Ovary (tissue), 9 donors: ENCODE results near the gene ANO6. TPM values are rescaled to one million over a fixed set of nuclear protein-coding genes. Genes with fewer than 3 reads are reported as not detected.

Source experiments
- DNase-seq, 5 donors: peaks; one replicate each; pipeline ENCODE4 v3.0.0-alpha.2; 2019 to 2020
- H3K27ac ChIP-seq, 2 donors: fragments of 200-600 bp; one replicate each; pipeline versions ENCODE4 v1.5.1 to v1.8.0; 2019 to 2022
- H3K27me3 ChIP-seq: fragments of 200-600 bp; one replicate; pipeline ENCODE4 v1.8.0; 2022
- H3K36me3 ChIP-seq: fragments of 200-600 bp; sonication (generic); one replicate; pipeline ENCODE4 v1.5.1; 2019
- H3K4me1 ChIP-seq: one replicate; pipeline ENCODE4 v1.8.1; 2013; ENCODE audit warnings: mild to moderate bottlenecking, moderate library complexity; ENCODE audit not compliant: insufficient read depth
- H3K4me3 ChIP-seq: fragments of 200-600 bp; sonication (generic); one replicate; pipeline ENCODE4 v1.5.1; 2017
- H3K9me3 ChIP-seq, 2 donors: fragments of 200-600 bp in 1 of 2; sonication (generic) in 1 of 2; one replicate each; pipeline versions ENCODE4 v1.5.1 to v1.8.1; 2013 to 2019; ENCODE audit warnings: mild to moderate bottlenecking in 1 of 2, moderate library complexity in 1 of 2
- EP300 ChIP-seq: sonication (generic); formaldehyde crosslinking; IDR thresholded peaks from one replicate; pipeline ENCODE4 v1.6.1; 2017; ENCODE audit warnings: antibody characterized with exemption
- POLR2A ChIP-seq: fragments of 450-650 bp; IDR thresholded peaks from one replicate; pipeline ENCODE4 v1.6.1; 2017; ENCODE audit warnings: antibody characterized with exemption, mild to moderate bottlenecking, moderate library complexity
- WGBS, 3 donors: extraction: QIAGEN DNeasy Blood & Tissue Kit in 1 of 3; methylation state at CpG; one replicate each; pipeline versions ENCODE4 v1.1.5 to v1.1.7; 2013 to 2017; 5-methylcytosine and 5-hydroxymethylcytosine counted together
- intact Hi-C, 4 donors: fragments of 100-400 bp; cut with DNase I; formaldehyde crosslinking; loops; one replicate each; pipeline versions ENCODE4 v1.11.0 to v1.15.1; 2022 to 2023
- polyA plus RNA-seq, 2 donors: library from polyadenylated mRNA; stranded (reverse); fragments of 200-250 nt in 1 of 2; fragments of 350-450 nt in 1 of 2; fragmentation: Illumina TruSeq in 1 of 2; extraction: RNeasy Lipid Tissue Mini Kit (QIAGEN cat#74804) in 1 of 2; gene quantifications; one replicate each; pipeline ENCODE4 v1.2.3, GENCODE V29; 2013 to 2014
- total RNA-seq, 7 donors: library from RNA; depleted of rRNA in 2 of 7; stranded (reverse); fragments of >200 nt in 2 of 7; fragmentation: NEBNext Ultra II Directional in 3 of 7; extraction: Animal tissue kit (Norgen Biotek cat#: 25700) in 3 of 7; gene quantifications; one replicate each; pipeline versions ENCODE4 v1.1.0 to v1.2.4, GENCODE V29; 2016 to 2023
- TF ChIP-seq, protein P1 (sequence below), 3 donors: fragments of 450-650 bp in 2 of 3; fragments of 200-600 bp in 1 of 3; IDR thresholded peaks; one replicate each; pipeline versions ENCODE4 v1.5.1 to v1.8.0; 2016 to 2022; ENCODE audit warnings: antibody characterized with exemption in 3 of 3, mild to moderate bottlenecking in 1 of 3
- donor health status: DM: no; HTN: no; CAD: no; lungs with moderate emphysema.
- donor health status: DM: no; HTN: no; CAD: no.
- donor health status: Bipolar disorder and iron deficiency.
- donor health status: DM: yes; HTN: yes; CAD: no.
- donor health status: DM: no; HTN: no; CAD: no.
- donor health status: DM: yes; HTN: yes; CAD: no.

Gene ANO6
- total and polyA plus RNA-seq, 9 donors = 38.8 to 88.5 (median 63.2) TPM

GRCh38 chr12:45348311-45348710, 132.4 kb downstream of the ANO6 start:
- WGBS, 3 donors = 41 to 62% (median 49%) methylated on average over 2 of the region's 2 CpGs
- intact Hi-C loops = no loop called here
- DNase-seq = no peak
- Histone ChIP-seq H3K9me3 (no peaks in the 10 kb centered on the region), H3K27ac (peak overlapping the region in 1 of 2 donors; percentile 35), H3K36me3 (no peaks in the 10 kb centered on the region), H3K4me3 (no peak overlapping the region), H3K27me3 (no peaks in the 10 kb centered on the region), H3K4me1 (peaks cover 14% of the 10 kb centered on the region)
- no peak for TF ChIP-seq EP300
- no peak for TF ChIP-seq POLR2A
- TF ChIP-seq, protein P1, sequence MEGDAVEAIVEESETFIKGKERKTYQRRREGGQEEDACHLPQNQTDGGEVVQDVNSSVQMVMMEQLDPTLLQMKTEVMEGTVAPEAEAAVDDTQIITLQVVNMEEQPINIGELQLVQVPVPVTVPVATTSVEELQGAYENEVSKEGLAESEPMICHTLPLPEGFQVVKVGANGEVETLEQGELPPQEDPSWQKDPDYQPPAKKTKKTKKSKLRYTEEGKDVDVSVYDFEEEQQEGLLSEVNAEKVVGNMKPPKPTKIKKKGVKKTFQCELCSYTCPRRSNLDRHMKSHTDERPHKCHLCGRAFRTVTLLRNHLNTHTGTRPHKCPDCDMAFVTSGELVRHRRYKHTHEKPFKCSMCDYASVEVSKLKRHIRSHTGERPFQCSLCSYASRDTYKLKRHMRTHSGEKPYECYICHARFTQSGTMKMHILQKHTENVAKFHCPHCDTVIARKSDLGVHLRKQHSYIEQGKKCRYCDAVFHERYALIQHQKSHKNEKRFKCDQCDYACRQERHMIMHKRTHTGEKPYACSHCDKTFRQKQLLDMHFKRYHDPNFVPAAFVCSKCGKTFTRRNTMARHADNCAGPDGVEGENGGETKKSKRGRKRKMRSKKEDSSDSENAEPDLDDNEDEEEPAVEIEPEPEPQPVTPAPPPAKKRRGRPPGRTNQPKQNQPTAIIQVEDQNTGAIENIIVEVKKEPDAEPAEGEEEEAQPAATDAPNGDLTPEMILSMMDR (IDR thresholded peaks at IDR 0.05) = no peak

GRCh38 chr12:45348986-45349385, 133.1 kb downstream of the ANO6 start:
- no peaks in the 10 kb centered on the region for H3K9me3 ChIP-seq
- peaks cover 15% of the 10 kb centered on the region for H3K4me1 ChIP-seq
- no peak for TF ChIP-seq EP300
- TF ChIP-seq, protein P1 (IDR thresholded peaks at IDR 0.05) = no peak
- no peak for TF ChIP-seq POLR2A
- 41 to 56% (median 49%) methylated on average over 1 of the region's 1 CpG for WGBS, 3 donors
- no peak overlapping the region for H3K4me3 ChIP-seq
- intact Hi-C loops = no loop called here
- no peaks in the 10 kb centered on the region for H3K27me3 ChIP-seq
- H3K27ac ChIP-seq = peak overlapping the region in 1 of 2 donors; percentile 44
- no peak for DNase-seq
- H3K36me3 ChIP-seq = no peaks in the 10 kb centered on the region

DNA sequence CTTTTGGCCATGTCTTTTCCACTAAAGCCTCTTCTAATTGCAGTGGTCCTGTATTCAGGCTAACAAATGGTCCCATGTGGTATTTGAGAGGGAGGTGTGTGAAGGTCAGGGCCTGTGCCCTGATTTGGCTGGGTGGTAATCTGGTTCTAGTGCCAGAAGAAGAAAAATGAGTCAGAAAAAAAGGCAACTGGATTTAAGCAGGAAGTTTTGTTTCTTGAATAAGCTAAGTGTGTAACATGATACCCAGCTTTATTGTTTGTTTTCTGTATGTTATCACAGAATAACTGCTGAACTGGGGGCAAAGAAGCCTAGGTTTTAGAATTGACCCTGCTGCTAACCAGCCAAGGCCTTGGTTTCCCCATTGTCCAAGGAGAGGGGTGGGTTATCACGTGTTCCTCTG, 134.0 kb downstream of the ANO6 start:
- TF ChIP-seq POLR2A (no peak), EP300 (no peak)
- TF ChIP-seq, protein P1 (IDR thresholded peaks at IDR 0.05) = no peak
- 31 to 72% (median 65%) methylated on average over 1 of the region's 1 CpG for WGBS, 3 donors
- no peaks in the 10 kb centered on the region for H3K9me3 ChIP-seq
- no peak overlapping the region for H3K4me3 ChIP-seq
- intact Hi-C loops = loop anchor here in 3 of 4 donors (10.0 kb wide), 2 partner anchors 45 to 375 kb away; partner anchors contain the start of gene ARID2 (in 1 of the 3)
- peak overlapping the region in 1 of 2 donors; percentile 44 for H3K27ac ChIP-seq
- H3K27me3 ChIP-seq = no peaks in the 10 kb centered on the region
- H3K36me3 ChIP-seq = no peaks in the 10 kb centered on the region
- H3K4me1 ChIP-seq = peaks cover 18% of the 10 kb centered on the region
- peak in 1 of 5 donors; percentile 30 for DNase-seq

- no peak overlapping the region for H3K4me3 ChIP-seq
- no peaks in the 10 kb centered on the region for H3K9me3 ChIP-seq
- TF ChIP-seq, protein P1 (IDR thresholded peaks at IDR 0.05) = no peak
- TF ChIP-seq POLR2A = no peak
- TF ChIP-seq EP300 = no peak
- 89 to 98% (median 96%) methylated on average over 3 of the region's 3 CpGs for WGBS, 3 donors
- peaks cover 23% of the 10 kb centered on the region for H3K4me1 ChIP-seq
- no peaks in the 10 kb centered on the region for H3K27me3 ChIP-seq
- intact Hi-C loops = loop anchor here in 3 of 4 donors (10.0 kb wide), 2 partner anchors 46 to 374 kb away; partner anchors contain the start of gene ARID2 (in 1 of the 3)
- H3K36me3 ChIP-seq = no peaks in the 10 kb centered on the region
- no peak overlapping the region for H3K27ac ChIP-seq
- DNase-seq = no peak
Measured at GRCh38 chr12:45350861-45351260, 135.0 kb downstream of the ANO6 start.
